PC-3 (cell line): ENCODE results near the gene AHDC1. TPM values are rescaled to one million over a fixed set of nuclear protein-coding genes. Genes with fewer than 3 reads are reported as not detected.

ENCODE experiments used
- ATAC-seq: fragments of 200-7000 bp; cut with Tn5 transposase; 2 replicates; pipeline ENCODE4 v1.9.1; 2020; ENCODE audit warnings: mild to moderate bottlenecking, moderate library complexity
- BruUV-seq: library from RNA; stranded (reverse); fragments of 400-500 nt; replicated peaks from 2 replicates; lab custom pipeline; 2021; lab: Mats Ljungman, UMichigan
- CTCF ChIA-PET: fragments of 300-600 bp; sonication (Branson Sonifier 250); formaldehyde crosslinking; loops from one replicate; lab custom pipeline; 2022; ENCODE audit warnings: antibody characterized with exemption; lab: Charles Lee
- POLR2A ChIA-PET: fragments of 300-600 bp; sonication (Branson Sonifier 250); formaldehyde crosslinking; loops from one replicate; lab custom pipeline; 2022; ENCODE audit warnings: antibody characterized with exemption; ENCODE audit not compliant: unreplicated experiment; lab: Charles Lee
- DNase-seq: peaks from one replicate; pipeline ENCODE4 v3.0.0-alpha.2; 2015
- H2AFZ ChIP-seq: fragments of 300-600 bp; sonication (generic); 2 replicates; pipeline ENCODE4 v1.6.0; 2016; ENCODE audit warnings: antibody characterized with exemption, low read length
- H3F3A ChIP-seq: fragments of 300-600 bp; sonication (generic); one replicate; pipeline ENCODE4 v1.6.0; 2017; ENCODE audit warnings: antibody characterized with exemption, low read length, control low read depth, mild to moderate bottlenecking; ENCODE audit not compliant: unreplicated experiment
- H3K27ac ChIP-seq: fragments of 300-600 bp; sonication (generic); 2 replicates; pipeline ENCODE4 v1.5.1; 2016; ENCODE audit warnings: mild to moderate bottlenecking, low read length
- H3K27me3 ChIP-seq: fragments of 300-600 bp; sonication (generic); 2 replicates; pipeline ENCODE4 v1.6.1; 2016; ENCODE audit warnings: low read length, mixed read lengths
- H3K36me3 ChIP-seq: fragments of 300-600 bp; sonication (generic); 2 replicates; pipeline ENCODE4 v1.6.1; 2016; ENCODE audit warnings: low read depth, mixed run types, low read length, mixed read lengths
- H3K4me1 ChIP-seq: fragments of 300-600 bp; sonication (generic); 2 replicates; pipeline ENCODE4 v1.5.1; 2016; ENCODE audit warnings: low read length; ENCODE audit not compliant: insufficient read depth
- H3K4me2 ChIP-seq: fragments of 300-600 bp; sonication (generic); 2 replicates; pipeline ENCODE4 v1.6.0; 2016; ENCODE audit warnings: low read length
- H3K4me3 ChIP-seq: fragments of 300-600 bp; sonication (generic); 2 replicates; pipeline ENCODE4 v1.5.1; 2016; ENCODE audit warnings: mild to moderate bottlenecking, low read length, mixed read lengths
- H3K79me2 ChIP-seq: fragments of 300-600 bp; sonication (generic); 2 replicates; pipeline ENCODE4 v1.6.1; 2017; ENCODE audit warnings: low read length, mixed read lengths
- H3K9ac ChIP-seq: fragments of 300-600 bp; sonication (generic); 2 replicates; pipeline ENCODE4 v1.6.0; 2016; ENCODE audit warnings: mild to moderate bottlenecking, low read length
- H3K9me2 ChIP-seq: fragments of 300-600 bp; sonication (generic); replicated peaks from 2 replicates; pipeline ENCODE4 v1.6.1; 2016; ENCODE audit warnings: mixed run types, low read length, mixed read lengths
- H3K9me3 ChIP-seq: fragments of 300-600 bp; sonication (generic); 2 replicates; pipeline ENCODE4 v1.6.1; 2016; ENCODE audit warnings: low read length, mixed read lengths
- H4K20me1 ChIP-seq: fragments of 300-600 bp; sonication (generic); 2 replicates; pipeline ENCODE4 v1.6.1; 2016; ENCODE audit warnings: low read length, mixed read lengths
- CTCF ChIP-seq: fragments of 300-600 bp; sonication (generic); conservative IDR thresholded peaks from 2 replicates; pipeline ENCODE4 v1.5.1; 2017; ENCODE audit warnings: antibody characterized with exemption, low read depth, mild to moderate bottlenecking, low read length
- EZH2 ChIP-seq: fragments of 300-600 bp; sonication (generic); IDR thresholded peaks from one replicate; pipeline ENCODE4 v1.6.1; 2017; ENCODE audit warnings: antibody characterized with exemption, mild to moderate bottlenecking, low read length; ENCODE audit not compliant: unreplicated experiment
- EZH2phosphoT487 ChIP-seq: fragments of 300-600 bp; sonication (generic); IDR thresholded peaks from 2 replicates; pipeline ENCODE4 v1.6.1; 2018; ENCODE audit warnings: mild to moderate bottlenecking, antibody characterized with exemption, low read length, borderline replicate concordance
- intact Hi-C: fragments of 100-400 bp; cut with micrococcal nuclease; formaldehyde crosslinking; loops from 2 replicates; pipeline ENCODE4 v1.9.0; 2023
- total RNA-seq: library from RNA; depleted of rRNA; stranded (reverse); fragments of >200 nt; gene quantifications from 2 replicates; pipeline ENCODE4 v1.2.3, GENCODE V29; 2014

The AHDC1 gene
- total RNA-seq, 1 experiment from 2014 or later: 15.2 TPM

GRCh38 chr1:27536767-27537166 lies 67.2 kb downstream of the AHDC1 start:
- Histone ChIP-seq H3K4me1 (peaks cover 48% of the 10 kb centered on the region), H3K4me3 (no peak overlapping the region), H3K36me3 (peaks cover 10% of the 10 kb centered on the region; the same call in 1 of the 2 replicates), H2AFZ (no peak overlapping the region), H3K79me2 (peaks cover 13% of the 10 kb centered on the region), H3K9me3 (no peaks in the 10 kb centered on the region), H3K4me2 (no peak overlapping the region), H3K9me2 (no peaks in the 10 kb centered on the region), H3K27me3 (no peaks in the 10 kb centered on the region), H3F3A (peaks cover 18% of the 10 kb centered on the region), H3K9ac (peak overlapping the region; percentile 99), H3K27ac (peak overlapping the region; percentile 100), H4K20me1 (no peaks in the 10 kb centered on the region)
- intact Hi-C loops: no loop called here
- ATAC-seq (no peak), DNase-seq (no peak)
- ChIA-PET CTCF (no interaction called here), POLR2A (no interaction called here)
- no TSS peak for BruUV-seq
- no peak for TF ChIP-seq EZH2phosphoT487
- TF ChIP-seq EZH2: no peak
- no peak for TF ChIP-seq CTCF

GRCh38 chr1:27536010-27536757 lies 67.8 kb downstream of the AHDC1 start:
- no peaks in the 10 kb centered on the region for H3K27me3 ChIP-seq
- POLR2A ChIA-PET: no interaction called here
- H3K9ac ChIP-seq: no peak overlapping the region
- peaks cover 17% of the 10 kb centered on the region for H3F3A ChIP-seq
- H3K9me3 ChIP-seq: no peaks in the 10 kb centered on the region
- no peaks in the 10 kb centered on the region for H4K20me1 ChIP-seq
- TF ChIP-seq EZH2phosphoT487 (no peak), EZH2 (no peak), CTCF (no peak)
- peaks cover 42% of the 10 kb centered on the region for H3K4me1 ChIP-seq
- H2AFZ ChIP-seq: no peak overlapping the region
- intact Hi-C loops: no loop called here
- peaks cover 13% of the 10 kb centered on the region for H3K79me2 ChIP-seq
- no peak overlapping the region for H3K4me3 ChIP-seq
- no peak overlapping the region for H3K4me2 ChIP-seq
- no TSS peak for BruUV-seq
- H3K36me3 ChIP-seq: peaks cover 10% of the 10 kb centered on the region; the same call in 1 of the 2 replicates
- CTCF ChIA-PET: no interaction called here
- no peak for DNase-seq
- peak overlapping the region; percentile 19 for H3K27ac ChIP-seq
- no peaks in the 10 kb centered on the region for H3K9me2 ChIP-seq
- ATAC-seq: no peak

- DNase-seq: no peak
- no TSS peak for BruUV-seq
- Histone ChIP-seq H3K27ac (peak overlapping the region; percentile 19; the same call in 1 of the 2 replicates), H3K4me1 (peaks cover 34% of the 10 kb centered on the region), H3K79me2 (peaks cover 13% of the 10 kb centered on the region), H3K9me2 (no peaks in the 10 kb centered on the region), H3K27me3 (no peaks in the 10 kb centered on the region), H3K9me3 (no peaks in the 10 kb centered on the region), H3K9ac (no peak overlapping the region), H4K20me1 (no peaks in the 10 kb centered on the region), H3K4me3 (no peak overlapping the region), H2AFZ (no peak overlapping the region), H3K36me3 (peaks cover 10% of the 10 kb centered on the region; the same call in 1 of the 2 replicates), H3K4me2 (no peak overlapping the region), H3F3A (peaks cover 17% of the 10 kb centered on the region)
- ATAC-seq: no peak
- ChIA-PET CTCF (interaction anchor here (0.5 kb wide), 1 partner anchor 22 kb away, joined by 9 read pairs; no protein-coding TSS in a partner anchor), POLR2A (no interaction called here)
- intact Hi-C loops: no loop called here
- TF ChIP-seq EZH2 (no peak), EZH2phosphoT487 (no peak), CTCF (no peak)
Measured at GRCh38 chr1:27535386-27535785, 68.6 kb downstream of the AHDC1 start.
